Cardiac fibroblast (primary cell): ENCODE data around the gene ZSCAN21.
"Not testable (repeated sequence)": the region's sequence is repeated elsewhere in the genome, so short reads cannot be mapped to it uniquely, and the experiment has no call there.

Experiments
- DNase-seq, 2 donors: peaks; one replicate each; pipeline versions ENCODE4 v3.0.0 to v3.0.0-alpha.2; 2010; ENCODE audit warnings: low read depth in 2 of 2
- H3K4me3 ChIP-seq, 2 donors: replicated peaks in 1 of 2; 1 replicate in 1 of 2; 2 replicates in 1 of 2; pipeline ENCODE4 v1.5.1; 2011; ENCODE audit warnings: low read depth in 2 of 2, low read length in 2 of 2, mild to moderate bottlenecking in 2 of 2, moderate library complexity in 1 of 2
- CTCF ChIP-seq: IDR thresholded peaks from one replicate; pipeline ENCODE4 v1.5.1; 2011; ENCODE audit warnings: low read depth, mild to moderate bottlenecking, low read length, inconsistent platforms

The ZSCAN21 gene

GRCh38 chr7:100049441-100050291 is at the start of gene ZSCAN21:
Gene ZSCAN21 (plus strand): TSS chr7:100049774. CDS start chr7:100057007, 7,233 bp downstream.
- TF ChIP-seq CTCF = no peak
- peak; percentile 84 to 86 for DNase-seq
- H3K4me3 ChIP-seq = peak within 1 kb of the TSS; percentile 87 to 95

- DNase-seq = no peak
- no peak overlapping the region for H3K4me3 ChIP-seq
- no peak for TF ChIP-seq CTCF
These were observed 49.3 kb upstream of the ZSCAN21 start for GRCh38 chr7:100000239-100000638.

- no peak for TF ChIP-seq CTCF
- H3K4me3 ChIP-seq = no peak overlapping the region
- no peak for DNase-seq
These were observed 45.6 kb upstream of the ZSCAN21 start for GRCh38 chr7:100003711-100004661.

- no peak overlapping the region for H3K4me3 ChIP-seq
- TF ChIP-seq CTCF = no peak
- DNase-seq = no peak
These were observed 41.7 kb upstream of the ZSCAN21 start for GRCh38 chr7:100007887-100008286.

- no peak for DNase-seq
- H3K4me3 ChIP-seq = no peak overlapping the region
- no peak for TF ChIP-seq CTCF
These were observed 41.0 kb upstream of the ZSCAN21 start for GRCh38 chr7:100008525-100008924.

GRCh38 chr7:100009952-100010351 is 39.6 kb upstream of the ZSCAN21 start:
- not testable (repeated sequence) for H3K4me3 ChIP-seq, DNase-seq

- H3K4me3 ChIP-seq = no peak overlapping the region
- no peak for DNase-seq
- TF ChIP-seq CTCF = no peak
These were observed 38.7 kb upstream of the ZSCAN21 start for GRCh38 chr7:100010901-100011300.
